ENCODE data around the gene MYO1D.

Gene MYO1D

GRCh38 chr17:32701871-32702270, 175.1 kb downstream of the MYO1D start:
- Histone ChIP-seq H3K56ac (ENCODE audit: low read length) (no peak overlapping the region), H2AK5ac (ENCODE audit: low read length) (no peak overlapping the region), H3K4me2 (ENCODE audit: low read length) (no peak overlapping the region), H4K5ac (ENCODE audit: low read length) (no peak overlapping the region), H2BK15ac (replicated peaks; ENCODE audit: low read depth) (no peak overlapping the region), H4K8ac (ENCODE audit: low read depth, low read length) (no peak overlapping the region), H3K36me3 (ENCODE audit: control insufficient read depth, insufficient read depth, low read length) (no peaks in the 10 kb centered on the region), H3K27ac (ENCODE audit: low read depth, low read length) (no peak overlapping the region), H3K27me3 (ENCODE audit: insufficient read depth, low read length, poor library complexity) (no peaks in the 10 kb centered on the region), H3K4me3 (ENCODE audit: low read length) (no peak overlapping the region), H3K9ac (ENCODE audit: low read length) (no peak overlapping the region), H2BK120ac (ENCODE audit: low read depth, low read length) (no peak overlapping the region), H2BK5ac (ENCODE audit: low read length) (no peak overlapping the region), H3K18ac (ENCODE audit: low read length) (no peak overlapping the region), H3K79me2 (ENCODE audit: control insufficient read depth, insufficient read depth, low read length) (no peaks in the 10 kb centered on the region), H3K23ac (ENCODE audit: low read length) (no peak overlapping the region), H3K4me1 (ENCODE audit: control insufficient read depth, low read depth, low read length) (no peaks in the 10 kb centered on the region), H3K4ac (ENCODE audit: low read depth, low read length) (no peak overlapping the region), H3K79me1 (ENCODE audit: low read length) (no peaks in the 10 kb centered on the region)
- DNase-seq, result no peak
- WGBS (ENCODE audit: extremely low coverage, insufficient coverage, low lambda C conversion rate), result no CpG with 5 or more reads among the region's 1 CpG

- no peak for DNase-seq
- no peak overlapping the region for H2BK15ac ChIP-seq (replicated peaks; ENCODE audit: low read depth)
- no peak overlapping the region for H3K4me2 ChIP-seq (ENCODE audit: low read length)
- H3K4ac ChIP-seq (ENCODE audit: low read depth, low read length), result no peak overlapping the region
- no peaks in the 10 kb centered on the region for H3K4me1 ChIP-seq (ENCODE audit: control insufficient read depth, low read depth, low read length)
- no peak overlapping the region for H2BK120ac ChIP-seq (ENCODE audit: low read depth, low read length)
- no peak overlapping the region for H2BK5ac ChIP-seq (ENCODE audit: low read length)
- no peak overlapping the region for H4K8ac ChIP-seq (ENCODE audit: low read depth, low read length)
- no peak overlapping the region for H3K18ac ChIP-seq (ENCODE audit: low read length)
- H3K27me3 ChIP-seq (ENCODE audit: insufficient read depth, low read length, poor library complexity), result no peaks in the 10 kb centered on the region
- no peaks in the 10 kb centered on the region for H3K36me3 ChIP-seq (ENCODE audit: control insufficient read depth, insufficient read depth, low read length)
- no peak overlapping the region for H3K27ac ChIP-seq (ENCODE audit: low read depth, low read length)
- H3K79me1 ChIP-seq (ENCODE audit: low read length), result no peaks in the 10 kb centered on the region
- no peak overlapping the region for H4K5ac ChIP-seq (ENCODE audit: low read length)
- no peak overlapping the region for H2AK5ac ChIP-seq (ENCODE audit: low read length)
- no peak overlapping the region for H3K23ac ChIP-seq (ENCODE audit: low read length)
- H3K4me3 ChIP-seq (ENCODE audit: low read length), result no peak overlapping the region
- H3K9ac ChIP-seq (ENCODE audit: low read length), result no peak overlapping the region
- WGBS (ENCODE audit: extremely low coverage, insufficient coverage, low lambda C conversion rate), result no CpG with 5 or more reads among the region's 2 CpGs
- no peaks in the 10 kb centered on the region for H3K79me2 ChIP-seq (ENCODE audit: control insufficient read depth, insufficient read depth, low read length)
- H3K56ac ChIP-seq (ENCODE audit: low read length), result no peak overlapping the region
These were observed 177.7 kb downstream of the MYO1D start for GRCh38 chr17:32699247-32699646.

- H3K4me3 ChIP-seq (ENCODE audit: low read length), result no peak overlapping the region
- H4K8ac ChIP-seq (ENCODE audit: low read depth, low read length), result no peak overlapping the region
- H3K4me2 ChIP-seq (ENCODE audit: low read length), result no peak overlapping the region
- no peak overlapping the region for H3K23ac ChIP-seq (ENCODE audit: low read length)
- H4K5ac ChIP-seq (ENCODE audit: low read length), result no peak overlapping the region
- no peak overlapping the region for H3K27ac ChIP-seq (ENCODE audit: low read depth, low read length)
- H3K4me1 ChIP-seq (ENCODE audit: control insufficient read depth, low read depth, low read length), result no peaks in the 10 kb centered on the region
- no peak overlapping the region for H2BK120ac ChIP-seq (ENCODE audit: low read depth, low read length)
- H2BK5ac ChIP-seq (ENCODE audit: low read length), result no peak overlapping the region
- H3K9ac ChIP-seq (ENCODE audit: low read length), result no peak overlapping the region
- H2BK15ac ChIP-seq (replicated peaks; ENCODE audit: low read depth), result no peak overlapping the region
- no peak overlapping the region for H3K18ac ChIP-seq (ENCODE audit: low read length)
- WGBS (ENCODE audit: extremely low coverage, insufficient coverage, low lambda C conversion rate), result no CpG with 5 or more reads among the region's 1 CpG
- H3K79me2 ChIP-seq (ENCODE audit: control insufficient read depth, insufficient read depth, low read length), result no peaks in the 10 kb centered on the region
- no peak for DNase-seq
- no peak overlapping the region for H3K56ac ChIP-seq (ENCODE audit: low read length)
- no peak overlapping the region for H2AK5ac ChIP-seq (ENCODE audit: low read length)
- no peaks in the 10 kb centered on the region for H3K27me3 ChIP-seq (ENCODE audit: insufficient read depth, low read length, poor library complexity)
- no peak overlapping the region for H3K4ac ChIP-seq (ENCODE audit: low read depth, low read length)
- H3K79me1 ChIP-seq (ENCODE audit: low read length), result no peaks in the 10 kb centered on the region
- H3K36me3 ChIP-seq (ENCODE audit: control insufficient read depth, insufficient read depth, low read length), result no peaks in the 10 kb centered on the region
These were observed 178.9 kb downstream of the MYO1D start for GRCh38 chr17:32697728-32698625.

- Histone ChIP-seq H3K56ac (ENCODE audit: low read length) (no peak overlapping the region), H3K79me1 (ENCODE audit: low read length) (no peaks in the 10 kb centered on the region)
- WGBS (ENCODE audit: extremely low coverage, insufficient coverage, low lambda C conversion rate), result no CpG with 5 or more reads among the region's 1 CpG
These were observed 180.5 kb downstream of the MYO1D start for GRCh38 chr17:32696426-32696825.

DNA sequence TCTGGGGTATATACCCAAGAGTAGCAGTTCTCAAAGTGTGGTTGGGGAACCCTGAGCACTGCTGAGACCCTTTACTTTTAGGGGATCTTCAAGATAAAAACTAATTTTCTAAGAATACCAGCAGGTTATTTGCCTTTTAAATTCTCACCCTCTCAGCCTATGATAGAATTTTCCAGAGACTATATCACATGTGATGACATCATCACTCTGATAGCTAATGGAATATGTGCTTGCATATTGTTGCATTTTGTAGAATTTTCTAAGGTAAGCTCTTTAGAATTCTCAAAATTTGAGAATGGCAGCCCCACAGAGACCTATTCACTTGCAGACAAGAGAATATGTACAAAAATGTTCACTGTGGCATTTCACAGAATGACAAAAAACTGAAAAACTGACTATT, 181.1 kb downstream of the MYO1D start:
- no peak overlapping the region for H2BK5ac ChIP-seq (ENCODE audit: low read length)
- no peak overlapping the region for H3K23ac ChIP-seq (ENCODE audit: low read length)
- no peak overlapping the region for H3K27ac ChIP-seq (ENCODE audit: low read depth, low read length)
- DNase-seq, result no peak
- H3K4me3 ChIP-seq (ENCODE audit: low read length), result no peak overlapping the region
- no peaks in the 10 kb centered on the region for H3K36me3 ChIP-seq (ENCODE audit: control insufficient read depth, insufficient read depth, low read length)
- H3K9ac ChIP-seq (ENCODE audit: low read length), result no peak overlapping the region
- H3K4me1 ChIP-seq (ENCODE audit: control insufficient read depth, low read depth, low read length), result no peaks in the 10 kb centered on the region
- H3K18ac ChIP-seq (ENCODE audit: low read length), result no peak overlapping the region
- H3K27me3 ChIP-seq (ENCODE audit: insufficient read depth, low read length, poor library complexity), result no peaks in the 10 kb centered on the region
- no peak overlapping the region for H3K56ac ChIP-seq (ENCODE audit: low read length)
- no peak overlapping the region for H2BK120ac ChIP-seq (ENCODE audit: low read depth, low read length)
- no peak overlapping the region for H4K8ac ChIP-seq (ENCODE audit: low read depth, low read length)
- H3K79me1 ChIP-seq (ENCODE audit: low read length), result no peaks in the 10 kb centered on the region
- no peak overlapping the region for H2BK15ac ChIP-seq (replicated peaks; ENCODE audit: low read depth)
- no peak overlapping the region for H3K4ac ChIP-seq (ENCODE audit: low read depth, low read length)
- H3K4me2 ChIP-seq (ENCODE audit: low read length), result no peak overlapping the region
- H3K79me2 ChIP-seq (ENCODE audit: control insufficient read depth, insufficient read depth, low read length), result no peaks in the 10 kb centered on the region
- no peak overlapping the region for H2AK5ac ChIP-seq (ENCODE audit: low read length)
- no peak overlapping the region for H4K5ac ChIP-seq (ENCODE audit: low read length)

More at GRCh38 chr17:32696426-32696825, 180.5 kb downstream of the MYO1D start:
- no peak overlapping the region for H3K4me3 ChIP-seq (ENCODE audit: low read length)
- H3K27ac ChIP-seq (ENCODE audit: low read depth, low read length), result no peak overlapping the region
- H3K36me3 ChIP-seq (ENCODE audit: control insufficient read depth, insufficient read depth, low read length), result no peaks in the 10 kb centered on the region
- no peaks in the 10 kb centered on the region for H3K79me2 ChIP-seq (ENCODE audit: control insufficient read depth, insufficient read depth, low read length)
- no peak overlapping the region for H2BK120ac ChIP-seq (ENCODE audit: low read depth, low read length)
- H3K23ac ChIP-seq (ENCODE audit: low read length), result no peak overlapping the region
- no peak overlapping the region for H4K5ac ChIP-seq (ENCODE audit: low read length)
- H3K4me1 ChIP-seq (ENCODE audit: control insufficient read depth, low read depth, low read length), result no peaks in the 10 kb centered on the region
- no peak overlapping the region for H4K8ac ChIP-seq (ENCODE audit: low read depth, low read length)
- H3K4ac ChIP-seq (ENCODE audit: low read depth, low read length), result no peak overlapping the region
- H3K9ac ChIP-seq (ENCODE audit: low read length), result no peak overlapping the region
- H3K18ac ChIP-seq (ENCODE audit: low read length), result no peak overlapping the region
- no peak for DNase-seq
- H2BK15ac ChIP-seq (replicated peaks; ENCODE audit: low read depth), result no peak overlapping the region
- H2AK5ac ChIP-seq (ENCODE audit: low read length), result no peak overlapping the region
- no peaks in the 10 kb centered on the region for H3K27me3 ChIP-seq (ENCODE audit: insufficient read depth, low read length, poor library complexity)
- no peak overlapping the region for H3K4me2 ChIP-seq (ENCODE audit: low read length)
- no peak overlapping the region for H2BK5ac ChIP-seq (ENCODE audit: low read length)
